Endothelial cell of umbilical vein (primary cell): ENCODE data around the gene ZNF804B. TPM values are rescaled to one million over a fixed set of nuclear protein-coding genes. Genes with fewer than 3 reads are reported as not detected.

Experiments
- BruUV-seq: library from RNA; stranded (reverse); fragments of 400-500 nt; replicated peaks from 2 replicates; lab custom pipeline; 2021; lab: Mats Ljungman, UMichigan
- CTCF ChIA-PET: fragments of 300-600, 350-600 bp; sonication (Branson Sonifier 250); formaldehyde crosslinking; loops from one replicate; lab custom pipeline; 2021; ENCODE audit warnings: antibody characterized with exemption, inconsistent platforms; lab: Charles Lee
- POLR2A ChIA-PET: fragments of 300-600, 350-600 bp; sonication (Branson Sonifier 250); formaldehyde crosslinking; loops from one replicate; lab custom pipeline; 2021; ENCODE audit warnings: antibody characterized with exemption, inconsistent platforms; lab: Charles Lee
- DNase-seq: peaks from one replicate; pipeline ENCODE4 v3.0.0-alpha.2; 2011; ENCODE audit warnings: low read depth, low spot score
- FAIRE-seq: peaks from 2 replicates; lab custom pipeline; 2011; peaks lifted over from hg19 to GRCh38; lab: Jason Lieb, UNC
- H2AFZ ChIP-seq: 2 replicates; pipeline ENCODE4 v1.6.0; 2012; ENCODE audit warnings: low read depth, low read length, control low read depth, inconsistent platforms
- H3K27ac ChIP-seq: 2 replicates; pipeline ENCODE4 v1.5.1; 2011; ENCODE audit warnings: low read depth, mild to moderate bottlenecking, control low read depth, low read length, moderate library complexity; ENCODE audit not compliant: insufficient read depth
- H3K27me3 ChIP-seq, 2 experiments: 2 replicates each; pipeline versions ENCODE4 v1.6.0 to v1.6.1; 2011; ENCODE audit warnings: low read length in 2 of 2, mixed read lengths in 1 of 2; ENCODE audit not compliant: control insufficient read depth in 2 of 2, insufficient read depth in 2 of 2
- H3K36me3 ChIP-seq, 2 experiments: 2 replicates in 1 of 2; 3 replicates in 1 of 2; pipeline ENCODE4 v1.5.1; 2011; ENCODE audit warnings: low read length in 2 of 2, mild to moderate bottlenecking in 1 of 2, moderate library complexity in 1 of 2; ENCODE audit not compliant: control insufficient read depth in 2 of 2, insufficient read depth in 2 of 2; ENCODE audit errors: extremely low read depth in 1 of 2
- H3K4me1 ChIP-seq: 3 replicates; pipeline ENCODE4 v1.5.1; 2011; ENCODE audit warnings: mild to moderate bottlenecking, low read length; ENCODE audit not compliant: control insufficient read depth, insufficient read depth; ENCODE audit errors: extremely low read depth
- H3K4me2 ChIP-seq: 2 replicates; pipeline ENCODE4 v1.6.1; 2011; ENCODE audit warnings: low read length, control low read depth, mixed read lengths; ENCODE audit not compliant: insufficient read depth
- H3K4me3 ChIP-seq, 3 experiments: fragments of 200-600 bp in 1 of 3; sonication (generic), shearing (Covaris generic) in 1 of 3; replicated peaks in 1 of 3; 2 replicates each; pipeline ENCODE4 v1.5.1; 2011 to 2016; ENCODE audit warnings: control low read depth in 3 of 3, low read length in 3 of 3, mild to moderate bottlenecking in 2 of 3, inconsistent platforms in 1 of 3, low read depth in 1 of 3, moderate library complexity in 1 of 3; ENCODE audit not compliant: insufficient read depth in 1 of 3
- H3K79me2 ChIP-seq: 2 replicates; pipeline ENCODE4 v1.6.0; 2012; ENCODE audit warnings: low read length, inconsistent platforms; ENCODE audit not compliant: control insufficient read depth, insufficient read depth
- H3K9ac ChIP-seq: replicated peaks from 2 replicates; pipeline ENCODE3; 2011; ENCODE audit warnings: low read length, control low read depth; ENCODE audit not compliant: insufficient read depth; ENCODE audit errors: extremely low read depth
- H3K9me1 ChIP-seq: replicated peaks from 3 replicates; pipeline ENCODE4 v1.6.0; 2011; ENCODE audit warnings: mild to moderate bottlenecking, low read length; ENCODE audit not compliant: control insufficient read depth, insufficient read depth; ENCODE audit errors: extremely low read depth
- H3K9me3 ChIP-seq: replicated peaks from 2 replicates; pipeline ENCODE4 v1.5.1; 2012; ENCODE audit warnings: low read length, inconsistent platforms; ENCODE audit not compliant: control insufficient read depth, insufficient read depth
- H4K20me1 ChIP-seq: replicated peaks from 2 replicates; pipeline ENCODE3; 2011; ENCODE audit warnings: mild to moderate bottlenecking, low read length; ENCODE audit not compliant: control insufficient read depth, insufficient read depth; ENCODE audit errors: extremely low read depth
- CTCF ChIP-seq, 2 donors: IDR thresholded peaks; 1 replicate in 1 of 2; 2 replicates in 1 of 2; pipeline ENCODE4 v1.5.1; 2011; ENCODE audit warnings: low read length in 2 of 2, mild to moderate bottlenecking in 2 of 2, moderate library complexity in 2 of 2, control low read depth in 1 of 2, inconsistent platforms in 1 of 2, low read depth in 1 of 2; ENCODE audit not compliant: insufficient read depth in 1 of 2; ENCODE audit errors: extremely low read depth in 1 of 2
- EZH2 ChIP-seq: IDR thresholded peaks from 2 replicates; pipeline ENCODE4 v1.6.1; 2012; ENCODE audit warnings: borderline replicate concordance, low read depth, mild to moderate bottlenecking, moderate library complexity, low read length, inconsistent platforms; ENCODE audit not compliant: severe bottlenecking
- FOS ChIP-seq: IDR thresholded peaks from 2 replicates; pipeline ENCODE4 v1.6.1; 2011; ENCODE audit warnings: mild to moderate bottlenecking, low read length, moderate library complexity, borderline replicate concordance; ENCODE audit not compliant: insufficient read depth
- GATA2 ChIP-seq: IDR thresholded peaks from 2 replicates; pipeline ENCODE4 v1.7.0; 2011; ENCODE audit warnings: low read depth, mild to moderate bottlenecking, moderate library complexity, mixed read lengths, low read length; ENCODE audit not compliant: insufficient read length, insufficient read depth
- JUN ChIP-seq: IDR thresholded peaks from 2 replicates; pipeline ENCODE4 v1.6.1; 2011; ENCODE audit warnings: borderline replicate concordance, low read depth; ENCODE audit not compliant: insufficient read length, insufficient read depth
- MAX ChIP-seq: IDR thresholded peaks from 2 replicates; pipeline ENCODE4 v1.6.1; 2011; ENCODE audit not compliant: insufficient read depth, insufficient read length
- MYC ChIP-seq: IDR thresholded peaks from one replicate; pipeline ENCODE4 v1.6.1; 2011; ENCODE audit warnings: mild to moderate bottlenecking, low read depth, low read length
- POLR2A ChIP-seq: IDR thresholded peaks from 2 replicates; pipeline ENCODE4 v1.6.1; 2012; ENCODE audit warnings: low read depth, mild to moderate bottlenecking, control low read depth, low read length
- POLR2AphosphoS5 ChIP-seq: IDR thresholded peaks from 2 replicates; pipeline ENCODE4 v1.6.1; 2012; ENCODE audit warnings: low read depth, mild to moderate bottlenecking, control low read depth, low read length, moderate library complexity; ENCODE audit not compliant: insufficient read depth
- dilution Hi-C: fragments of 300-500 bp; cut with MboI; formaldehyde crosslinking; loops from one replicate; pipeline ENCODE4 v1.15.0; 2019; ENCODE audit warnings: low sequenced_read_pairs; ENCODE audit not compliant: extremely low pct_ligation_motif_present
- intact Hi-C: fragments of 100-400 bp; cut with micrococcal nuclease; formaldehyde crosslinking; loops from one replicate; pipeline ENCODE4 v1.10.0; 2022
- polyA plus RNA-seq, 4 experiments: library from polyadenylated mRNA; depleted of rRNA in 3 of 4; stranded (reverse) in 3 of 4; unstranded in 1 of 4; fragments of >200 nt; gene quantifications; 2 replicates each; pipeline versions ENCODE4 v1.2.1 to v1.2.3, GENCODE V29; 2011 to 2012; ENCODE audit warnings: missing spikeins in 1 of 4
- total RNA-seq: library from RNA; stranded (reverse); gene quantifications from 2 replicates; pipeline ENCODE4 v1.2.3, GENCODE V29; 2021

Gene ZNF804B
- total and polyA plus RNA-seq, 2 donors (not counting 3 experiments of a cell fraction or from before 2014, with no cell fraction given) = not detected

- ChIA-PET POLR2A (no interaction called here), CTCF (no interaction called here)
- dilution Hi-C loops (no loop called here), intact Hi-C loops (no loop called here)
- Histone ChIP-seq H2AFZ (no peak overlapping the region), H3K4me1 (no peaks in the 10 kb centered on the region), H3K27me3 (no peaks in the 10 kb centered on the region), H3K4me2 (no peak overlapping the region), H4K20me1 (no peaks in the 10 kb centered on the region), H3K9me1 (no peaks in the 10 kb centered on the region), H3K27ac (no peak overlapping the region), H3K79me2 (no peaks in the 10 kb centered on the region), H3K36me3 (no peaks in the 10 kb centered on the region), H3K9ac (no peak overlapping the region), H3K9me3 (peaks cover 2% of the 10 kb centered on the region), H3K4me3 (no peak overlapping the region)
- DNase-seq (no peak), FAIRE-seq (no peak)
- no TSS peak for BruUV-seq
- no peak for TF ChIP-seq MAX
- no peak for TF ChIP-seq FOS
- no peak for TF ChIP-seq EZH2
- no peak for TF ChIP-seq POLR2AphosphoS5
- no peak for TF ChIP-seq CTCF (IDR thresholded peaks at IDR 0.05; ENCODE audit: extremely low read depth in 1 of 2, insufficient read depth in 1 of 2, low read depth in 1 of 2, low read length in 2 of 2)
- TF ChIP-seq GATA2 = no peak
- TF ChIP-seq MYC = no peak
- TF ChIP-seq POLR2A = no peak
- no peak for TF ChIP-seq JUN
These were observed 422.6 kb downstream of the ZNF804B start for GRCh38 chr7:89182116-89182515.
